Measurements from ENCODE around the gene AGAP1. TPM values are rescaled to one million over a fixed set of nuclear protein-coding genes. Genes with fewer than 3 reads are reported as not detected.

AGAP1 gene
- total RNA-seq, 1 experiment from 2014 or later = 14.8 TPM

DNA sequence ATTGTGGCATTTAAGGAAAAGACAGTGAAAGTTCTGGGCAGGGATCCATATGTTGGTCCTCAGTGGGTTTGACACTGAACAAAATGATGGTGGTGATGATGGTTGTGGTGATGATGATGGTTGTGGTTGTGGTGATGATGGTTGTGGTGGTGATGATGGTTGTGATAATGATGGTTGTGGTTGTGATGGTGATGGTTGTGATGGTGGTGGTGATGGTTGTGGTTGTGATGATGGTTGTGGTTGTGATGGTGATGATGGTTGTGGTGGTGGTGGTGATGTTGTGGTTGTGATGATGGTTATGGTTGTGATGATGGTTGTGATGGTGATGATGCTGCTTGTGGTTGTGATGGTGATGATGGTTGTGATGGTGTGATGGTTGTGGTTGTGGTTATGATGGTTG, 308.7 kb downstream of the AGAP1 start:
- DNase-seq (ENCODE audit: low read depth) = no peak

DNA sequence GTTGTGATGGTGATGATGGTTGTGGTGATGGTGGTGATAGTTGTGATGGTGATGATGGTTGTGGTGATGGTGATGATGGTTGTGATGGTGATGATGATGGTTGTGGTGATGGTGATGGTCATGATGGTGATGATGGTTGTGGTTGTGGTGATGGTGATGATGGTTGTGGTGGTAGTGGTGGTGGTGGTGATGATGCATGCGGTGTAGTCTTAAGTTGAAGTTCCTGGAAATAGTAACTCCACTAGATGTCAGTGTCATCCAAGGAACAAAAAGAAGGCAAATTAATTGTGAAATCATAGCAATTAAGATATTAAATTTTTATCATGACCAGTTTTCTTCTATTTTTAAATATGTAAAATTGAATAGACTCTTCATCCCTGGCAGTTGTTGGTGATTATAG, 309.2 kb downstream of the AGAP1 start:
- no peak for DNase-seq (ENCODE audit: low read depth)

DNA sequence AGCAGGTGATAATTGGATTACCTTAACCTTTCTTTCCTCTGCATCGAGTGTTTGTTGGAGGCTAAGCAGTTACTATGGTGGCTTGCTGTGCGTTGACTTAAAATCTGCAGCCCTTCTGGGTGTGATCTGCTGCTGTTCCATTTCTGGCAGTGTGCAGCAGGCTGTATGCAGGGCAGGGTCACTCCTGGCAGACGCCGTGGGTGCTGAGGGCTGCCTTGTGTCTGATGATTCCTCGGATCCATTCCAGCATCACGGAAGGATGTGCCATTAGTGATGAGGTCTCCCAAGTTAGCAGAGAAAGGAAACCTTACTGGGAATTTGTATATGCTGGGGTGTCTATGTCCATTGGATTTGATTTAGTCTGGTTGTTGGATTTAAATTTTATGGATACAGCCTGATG, 310.8 kb downstream of the AGAP1 start:
- DNase-seq (ENCODE audit: low read depth) = no peak

DNA sequence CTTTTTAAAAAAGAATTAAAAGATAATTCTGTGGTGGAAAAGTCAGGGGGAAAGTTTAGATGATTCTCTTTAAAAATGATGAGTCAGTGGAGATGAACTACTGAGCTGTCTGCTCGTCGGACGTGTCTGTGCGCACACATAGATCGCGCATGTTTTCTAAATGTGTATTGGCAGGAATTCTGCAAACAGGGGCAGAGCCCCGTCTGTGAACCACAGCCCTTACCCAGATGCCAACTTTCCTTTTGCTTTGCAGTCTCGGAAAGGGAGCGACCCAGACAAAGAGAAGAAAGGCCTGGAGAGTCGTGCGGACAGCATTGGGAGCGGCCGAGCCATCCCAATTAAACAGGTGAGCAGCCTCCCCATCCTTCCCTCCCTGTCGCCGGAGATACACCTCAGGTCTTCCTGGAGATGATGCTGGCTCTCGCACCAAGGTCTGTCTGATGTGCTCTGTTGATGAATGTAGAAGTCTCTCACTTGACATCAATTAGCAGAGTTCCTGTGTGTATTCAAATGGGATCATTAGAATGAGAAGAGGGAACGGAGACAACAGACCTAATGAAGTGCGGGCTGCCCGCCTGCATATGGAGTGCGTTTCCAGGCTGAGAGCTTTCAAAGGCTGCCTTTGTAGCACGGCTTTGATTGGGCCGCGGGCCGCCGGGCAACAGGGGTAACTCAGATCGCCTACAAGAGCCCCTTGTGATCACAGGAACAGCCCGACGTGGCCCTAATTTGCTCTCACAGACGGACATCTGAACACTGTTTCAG, 313.3 kb downstream of the AGAP1 start:
- no peak for DNase-seq (ENCODE audit: low read depth)

DNA sequence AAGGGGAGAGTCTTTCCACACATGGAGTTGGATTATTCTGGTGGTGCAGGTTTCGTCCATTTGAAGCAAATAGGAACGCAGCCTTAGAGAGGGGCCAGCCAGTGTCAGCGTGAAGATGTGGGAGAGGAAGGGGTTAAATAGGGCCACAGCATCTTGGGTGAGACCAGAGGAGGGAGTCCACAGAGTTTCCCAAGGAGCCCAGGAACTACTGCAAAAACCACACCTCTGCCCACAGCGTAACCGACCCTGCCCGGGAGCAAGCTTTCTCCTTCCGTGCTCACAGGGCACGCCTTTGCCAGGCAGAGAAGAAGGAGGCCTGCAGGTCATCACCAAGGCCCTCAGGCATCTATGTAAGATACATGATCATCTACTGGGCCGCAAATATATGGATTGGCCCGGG, 314.5 kb downstream of the AGAP1 start:
- no peak for DNase-seq (ENCODE audit: low read depth)

DNA sequence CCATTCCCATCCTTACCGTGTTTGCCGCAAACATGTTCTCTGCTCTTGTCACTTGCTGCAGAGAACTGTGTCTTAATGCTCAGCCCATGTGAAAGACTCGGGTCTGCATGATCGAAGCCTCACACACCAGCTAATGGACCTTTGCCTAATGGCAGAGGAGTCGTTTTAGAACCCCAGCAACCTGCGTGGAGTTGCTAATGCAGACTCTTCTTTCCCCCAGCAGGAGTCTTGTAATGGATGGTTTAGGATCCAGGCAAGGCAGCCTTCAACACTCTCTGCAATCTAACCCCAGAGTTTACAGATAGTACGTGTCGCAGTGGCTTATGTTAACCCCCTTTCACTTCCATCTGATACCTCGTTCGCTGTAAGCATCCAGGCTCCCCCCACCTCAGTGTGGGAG, 316.4 kb downstream of the AGAP1 start:
- no peak for DNase-seq (ENCODE audit: low read depth)

DNA sequence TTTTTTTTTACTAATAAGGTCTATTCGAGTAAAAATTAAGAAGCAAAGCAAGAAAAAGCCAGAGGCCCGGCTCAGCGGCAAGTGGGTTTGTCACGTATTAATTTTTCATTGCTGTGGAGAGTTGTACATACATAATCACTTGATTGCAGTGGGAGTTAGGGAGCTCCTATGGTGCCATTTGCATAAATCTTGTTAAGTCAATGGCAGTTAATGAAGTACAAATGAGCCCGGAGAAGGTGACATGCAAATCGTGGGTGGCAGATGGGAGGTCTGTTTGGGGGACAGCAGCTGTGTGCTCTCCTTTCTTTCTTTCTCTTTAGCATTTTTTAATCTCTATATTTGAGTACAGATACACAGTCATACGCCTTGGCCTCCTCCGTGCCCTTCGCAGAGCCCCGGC, 317.0 kb downstream of the AGAP1 start:
- DNase-seq (ENCODE audit: low read depth) = no peak

DNA sequence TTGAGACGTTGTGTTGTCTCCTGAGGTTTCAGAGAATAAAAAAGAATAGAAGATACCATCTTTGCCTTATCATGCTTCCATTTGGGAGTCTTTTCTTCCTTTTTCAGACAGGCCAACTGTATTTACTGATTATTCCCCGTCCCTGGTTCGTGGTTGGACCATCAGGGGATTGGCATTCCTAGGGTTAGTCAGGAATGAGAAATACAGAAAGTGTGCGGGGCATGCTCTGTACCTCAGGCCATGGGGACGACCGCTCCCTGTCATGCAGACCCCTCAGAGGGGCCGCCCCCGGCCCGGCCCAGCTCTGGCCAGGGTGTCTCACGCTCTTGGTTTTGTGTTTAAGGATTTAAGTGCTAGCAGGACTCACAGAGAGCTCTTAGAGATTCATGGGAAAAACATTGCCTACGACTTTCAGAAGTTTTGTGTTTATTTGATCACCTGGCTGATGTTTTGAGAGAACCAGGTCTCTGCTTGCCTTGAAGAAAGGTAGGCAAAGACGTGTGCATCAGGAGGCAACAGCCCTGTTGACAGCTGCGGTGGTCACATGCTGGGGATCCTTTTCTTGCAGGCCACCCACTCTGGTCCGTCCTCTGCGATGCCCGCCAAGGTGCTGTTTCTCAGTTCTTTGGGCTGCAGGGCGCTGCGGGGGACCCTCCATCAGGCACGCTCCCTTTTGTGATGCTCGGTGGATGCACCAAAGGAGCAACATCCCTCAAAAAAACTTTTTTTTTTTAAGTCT, 317.8 kb downstream of the AGAP1 start:
- DNase-seq (ENCODE audit: low read depth) = no peak

DNA sequence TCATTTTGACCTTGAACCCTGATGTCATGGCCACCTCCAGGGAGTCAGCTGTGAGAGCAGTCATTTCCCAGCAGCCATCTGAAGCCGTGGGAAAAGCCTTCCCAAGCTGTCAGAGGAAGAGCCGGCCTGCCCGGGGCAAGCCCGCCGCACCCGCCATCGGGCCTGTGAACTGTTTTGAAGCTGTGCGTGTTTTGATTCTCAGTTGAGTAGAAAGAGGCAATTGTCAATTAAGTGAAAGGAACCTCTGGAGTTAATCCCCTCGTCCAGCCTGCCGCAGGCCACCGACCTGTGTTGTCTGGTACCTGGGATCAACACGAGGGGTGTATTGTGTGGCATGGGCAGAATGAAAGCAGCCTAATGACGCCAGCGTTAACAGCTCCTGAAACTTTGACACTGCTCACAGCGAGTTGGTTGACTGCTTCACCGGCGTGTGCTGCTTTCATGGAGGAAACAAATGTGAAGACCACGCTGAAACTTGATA, 318.4 kb downstream of the AGAP1 start:
- no peak for DNase-seq (ENCODE audit: low read depth)

DNA sequence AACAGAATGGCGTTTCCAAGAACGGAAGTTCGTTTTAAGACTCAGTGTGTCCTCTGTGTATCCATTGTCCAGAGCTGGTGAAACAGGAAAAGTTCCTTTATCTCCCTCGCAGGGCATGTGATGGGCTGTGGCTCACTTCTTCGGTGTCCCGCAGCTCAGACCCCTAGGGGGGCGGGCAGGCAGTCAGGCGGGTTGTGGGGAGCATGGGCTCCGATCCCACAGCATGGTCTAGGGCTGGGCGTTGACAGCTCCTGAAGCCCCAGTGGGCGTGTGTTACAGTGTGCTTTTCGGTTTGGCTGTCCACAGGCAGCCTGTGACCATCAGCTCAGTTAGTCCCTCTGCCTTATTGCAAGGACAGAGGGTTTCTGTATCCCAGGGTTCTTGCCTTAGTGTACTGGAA, 319.6 kb downstream of the AGAP1 start:
- no peak for DNase-seq (ENCODE audit: low read depth)

DNA sequence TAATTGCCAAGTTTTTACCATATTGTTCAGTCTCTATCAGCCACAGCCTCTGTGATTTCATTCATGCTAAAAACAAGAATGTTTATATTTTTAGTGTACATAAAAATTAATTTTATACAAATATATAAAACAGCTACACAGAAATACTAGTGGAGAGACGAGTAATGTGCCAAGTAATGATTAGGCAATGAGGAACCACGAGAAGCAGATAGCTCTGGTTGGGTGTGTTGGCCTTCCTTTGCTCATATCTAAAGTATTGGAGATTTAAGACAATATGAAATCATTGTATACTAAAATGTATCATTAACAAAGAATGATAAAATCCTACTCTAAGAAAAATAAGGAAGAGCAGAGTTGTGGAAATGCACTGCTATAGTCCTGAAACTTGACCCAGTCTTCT, 326.7 kb downstream of the AGAP1 start:
- no peak for DNase-seq (ENCODE audit: low read depth)

DNA sequence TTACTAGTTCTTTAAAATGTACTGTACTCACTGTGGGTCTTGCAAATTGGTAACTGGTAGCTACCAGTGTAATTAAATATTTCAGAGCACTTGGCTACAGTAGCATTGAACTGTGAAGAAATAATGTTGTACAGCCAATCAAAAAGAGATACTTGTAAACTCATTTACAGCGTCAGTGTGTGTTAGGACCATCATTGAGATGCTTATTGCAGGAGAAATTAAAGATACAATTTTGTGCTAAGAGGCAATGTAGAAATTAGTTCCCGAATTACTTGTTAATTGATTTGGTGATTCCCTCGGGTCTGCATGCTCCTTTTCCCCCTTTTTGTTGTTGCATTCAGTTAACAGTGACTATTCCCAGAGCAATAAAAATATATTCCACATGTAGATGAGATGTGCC, 330.5 kb downstream of the AGAP1 start:
- no peak for DNase-seq (ENCODE audit: low read depth)

DNA sequence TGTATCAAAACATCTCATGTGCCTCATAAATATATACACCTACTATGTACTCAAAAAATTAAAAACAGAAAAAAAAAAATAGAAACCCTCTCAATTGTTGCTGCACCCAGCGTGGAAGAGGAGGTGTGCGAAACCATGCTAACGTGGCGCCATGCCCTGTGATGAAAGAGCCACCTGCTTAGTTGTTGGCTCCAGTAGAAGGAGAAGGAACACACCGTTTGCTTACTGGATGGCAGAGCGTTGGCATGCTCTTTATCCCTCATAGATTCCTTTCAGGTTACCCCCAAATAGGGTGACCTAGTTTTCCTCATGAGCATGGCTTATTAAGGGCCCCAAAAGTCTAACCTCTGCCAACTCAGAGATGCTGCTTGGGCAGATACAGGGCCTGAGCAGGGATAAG, 332.1 kb downstream of the AGAP1 start:
- no peak for DNase-seq (ENCODE audit: low read depth)

DNA sequence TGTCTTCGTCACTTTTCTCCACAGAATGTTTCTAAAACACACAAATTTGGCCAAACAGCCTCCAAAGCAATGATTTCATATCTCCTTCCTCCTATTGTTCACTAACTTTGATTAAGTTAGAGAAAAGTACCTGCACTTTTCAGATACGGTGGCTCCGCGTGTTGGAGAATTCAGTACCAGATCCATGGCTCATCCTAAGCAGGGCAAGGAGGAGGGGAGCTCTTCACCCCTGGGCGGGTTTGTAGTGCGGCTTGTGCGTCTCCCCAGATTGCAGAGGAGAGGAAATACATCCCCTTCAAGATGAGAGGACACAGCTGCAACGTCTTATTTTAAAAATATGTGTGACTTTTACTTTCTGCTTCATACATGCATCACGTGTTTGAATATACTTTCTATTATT, 333.0 kb downstream of the AGAP1 start:
- DNase-seq (ENCODE audit: low read depth) = no peak

DNA sequence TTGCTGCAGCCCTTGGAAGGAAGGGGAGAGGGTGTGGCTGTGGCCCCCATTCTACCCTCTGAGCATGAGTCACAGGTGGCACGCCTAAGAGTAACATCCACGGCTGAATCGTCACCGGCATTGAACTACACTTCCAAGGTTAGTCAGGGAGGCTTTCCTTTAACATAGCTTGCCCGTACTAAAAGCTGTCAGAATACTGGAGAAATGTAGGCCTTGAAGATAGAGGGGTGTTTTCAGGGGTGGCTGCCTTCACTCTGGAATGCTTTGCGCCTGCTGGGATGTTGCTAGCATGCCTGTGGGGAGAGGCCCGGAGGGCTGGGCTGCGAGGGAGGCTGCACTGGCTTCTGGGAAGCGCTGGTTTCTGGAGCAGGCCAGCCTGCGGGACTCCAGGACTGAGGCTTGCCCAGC, 333.7 kb downstream of the AGAP1 start:
- DNase-seq (ENCODE audit: low read depth) = peak; percentile 85

DNA sequence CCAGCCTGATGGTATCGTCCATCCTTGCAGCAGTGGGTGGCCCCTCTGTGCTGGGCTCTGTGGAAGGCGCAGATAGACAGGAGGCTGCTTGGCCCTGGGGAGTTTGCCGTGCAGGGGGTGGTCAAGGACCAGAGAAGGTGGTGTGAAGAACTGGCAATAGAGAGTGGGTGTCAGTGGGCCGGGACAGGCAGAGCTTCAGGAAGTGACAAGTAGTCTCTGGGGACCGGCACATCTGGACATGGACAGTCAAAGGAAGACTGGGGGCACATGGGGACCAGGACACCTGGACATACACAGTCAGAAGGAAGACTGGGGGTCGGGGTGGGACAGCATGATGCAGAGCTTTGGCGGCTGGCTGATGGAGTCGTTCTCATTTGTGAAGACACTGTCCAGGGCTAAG, 335.9 kb downstream of the AGAP1 start:
- DNase-seq (ENCODE audit: low read depth) = no peak

DNA sequence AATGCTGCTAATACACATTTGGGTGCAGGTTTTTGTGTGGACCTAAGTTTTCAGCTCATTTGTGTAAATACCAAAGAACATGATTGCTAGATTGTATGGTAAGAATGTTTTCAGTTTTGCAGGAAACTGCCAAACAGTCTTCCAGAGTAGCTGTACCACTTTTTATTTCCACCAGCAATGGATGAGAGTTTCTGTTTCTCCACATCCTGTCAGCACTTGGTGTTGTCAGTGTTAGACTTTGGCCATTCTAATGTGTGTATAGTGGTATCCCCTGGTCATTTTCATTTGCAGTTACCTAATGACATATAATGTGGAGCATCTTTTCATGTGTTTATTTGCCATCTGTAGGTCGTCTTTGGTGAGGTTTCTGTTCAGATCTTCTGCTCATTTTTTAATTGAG, 337.9 kb downstream of the AGAP1 start:
- no peak for DNase-seq (ENCODE audit: low read depth)

DNA sequence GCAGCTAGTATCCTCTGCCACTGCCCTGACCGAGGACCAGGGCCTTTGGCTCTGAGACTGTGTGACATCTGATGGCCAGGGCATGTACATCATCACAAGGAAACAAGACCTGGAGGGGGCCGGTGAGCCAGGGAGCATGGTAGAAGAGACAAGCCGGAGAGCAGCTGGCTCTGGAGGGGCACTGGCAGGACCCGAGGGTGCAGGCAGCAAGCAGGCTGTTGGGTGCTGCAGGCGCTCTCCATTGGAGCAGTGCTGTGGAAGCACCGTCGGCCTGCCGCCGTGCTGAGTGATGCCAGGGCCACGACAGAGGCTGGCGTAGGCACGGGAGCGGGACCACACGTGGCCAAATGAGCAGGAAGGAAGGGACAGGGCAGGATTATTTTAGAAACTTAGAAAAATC, 339.1 kb downstream of the AGAP1 start:
- no peak for DNase-seq (ENCODE audit: low read depth)

DNA sequence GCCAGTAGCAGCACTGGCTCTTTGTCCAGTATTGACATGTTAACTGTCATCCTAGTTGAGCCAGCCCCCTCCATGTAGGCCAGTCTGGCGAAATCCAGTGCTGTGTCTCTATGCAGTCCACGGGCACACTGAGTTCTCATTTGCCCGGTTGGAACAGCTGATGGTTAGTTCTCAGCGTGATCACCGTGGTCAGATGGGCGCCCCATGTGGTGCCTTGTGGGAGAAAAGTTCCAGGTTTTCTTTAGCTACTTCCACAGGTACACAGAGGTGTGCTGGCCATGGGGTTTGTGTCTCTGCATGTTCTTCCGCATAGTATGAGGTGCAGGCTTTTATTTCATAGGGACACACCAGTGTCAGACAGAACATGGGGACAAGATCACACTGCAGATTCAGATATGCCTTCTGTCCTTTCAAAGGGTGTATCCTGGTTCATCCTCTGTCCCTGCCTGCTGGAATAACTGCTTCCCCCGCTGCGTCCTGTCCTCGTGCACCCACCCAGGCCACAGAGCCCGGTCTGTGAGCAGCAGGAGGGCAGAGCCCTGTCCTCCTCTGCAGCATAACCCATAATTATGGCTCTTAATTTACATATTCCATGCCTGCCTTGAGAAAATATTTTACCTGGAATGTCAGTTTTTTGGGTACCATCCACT, 340.3 kb downstream of the AGAP1 start:
- DNase-seq (ENCODE audit: low read depth) = no peak

DNA sequence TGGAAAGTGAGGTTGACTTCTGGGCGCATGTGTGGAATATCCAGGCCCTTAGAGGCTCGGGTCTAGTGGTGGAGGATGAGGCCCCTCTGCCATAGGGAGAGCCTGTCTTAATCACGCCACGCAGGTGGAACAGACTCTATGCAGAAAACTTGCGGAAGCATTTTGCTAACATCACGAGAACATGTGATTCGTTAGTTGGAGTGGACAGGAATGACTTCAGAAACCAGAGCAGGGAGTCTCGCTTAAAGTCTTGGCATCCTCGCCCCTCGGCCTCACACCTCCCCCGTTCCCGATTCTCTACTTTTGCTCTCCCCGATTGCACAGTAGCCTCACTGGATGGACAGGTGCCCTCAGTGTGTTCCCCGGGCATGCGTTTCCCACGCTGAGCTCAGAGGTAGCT, 340.9 kb downstream of the AGAP1 start:
- DNase-seq (ENCODE audit: low read depth) = no peak

DNA sequence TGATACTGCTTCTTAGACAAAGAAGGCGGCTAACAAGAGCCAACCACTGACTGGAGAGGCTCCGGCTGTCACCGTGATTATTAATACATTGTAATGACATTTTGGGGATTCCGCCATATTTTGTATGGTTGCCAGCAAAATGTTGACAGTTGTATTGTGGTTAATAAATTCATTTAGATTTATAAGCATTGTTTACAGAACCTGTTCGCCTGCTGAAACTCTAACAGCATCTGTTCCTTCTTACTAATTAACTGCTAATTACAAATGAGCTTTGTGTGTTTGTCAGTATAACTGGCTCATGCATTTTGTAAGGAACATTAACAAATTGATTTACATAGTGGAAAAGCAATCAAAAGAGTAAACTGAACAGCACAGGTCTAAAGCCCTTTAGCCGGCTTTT, 342.0 kb downstream of the AGAP1 start:
- DNase-seq (ENCODE audit: low read depth) = no peak

DNA sequence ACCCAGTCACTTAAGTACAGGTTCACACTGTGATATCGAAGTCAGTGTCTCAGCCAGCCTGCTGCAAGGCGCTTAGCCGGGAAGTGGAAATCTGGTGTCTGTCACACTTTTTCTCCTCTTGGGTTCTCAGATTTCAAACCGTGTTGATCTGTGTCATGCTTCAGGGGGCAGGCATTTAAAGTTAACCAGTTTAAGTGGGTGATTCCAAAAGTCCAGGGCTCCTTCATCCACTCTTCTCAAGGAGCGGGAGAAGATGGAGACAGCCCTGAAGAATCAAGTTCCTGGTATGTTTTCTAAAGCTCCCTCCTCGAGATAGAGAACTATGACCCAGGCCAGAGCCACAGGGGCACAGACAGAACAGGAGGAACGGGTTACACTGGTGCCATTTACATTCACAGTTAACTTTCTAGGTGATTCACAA, 342.7 kb downstream of the AGAP1 start:
- no peak for DNase-seq (ENCODE audit: low read depth)

Measured in HT1080 (cell line).